BJ (cell line): ENCODE measurements around the gene SMG7. TPM values are rescaled to one million over a fixed set of nuclear protein-coding genes. Genes with fewer than 3 reads are reported as not detected.

ENCODE experiments used
- CTCF ChIA-PET: fragments of 350-600 bp; formaldehyde crosslinking; extraction: SDS; loops from one replicate; lab custom pipeline; 2021; ENCODE audit warnings: antibody characterized with exemption, inconsistent platforms; lab: Yijun Ruan, JAX
- POLR2A ChIA-PET: fragments of 300-600 bp; sonication (Branson Sonifier 250); formaldehyde crosslinking; extraction: SDS; loops from one replicate; lab custom pipeline; 2021; ENCODE audit warnings: antibody characterized with exemption; lab: Charles Lee
- DNase-seq: peaks from one replicate; pipeline ENCODE4 v3.0.0-alpha.2; 2011; ENCODE audit warnings: low read depth
- H3K27me3 ChIP-seq: 2 replicates; pipeline ENCODE4 v1.6.0; 2011; ENCODE audit warnings: low read length; ENCODE audit not compliant: control insufficient read depth, insufficient read depth
- H3K36me3 ChIP-seq: 2 replicates; pipeline ENCODE4 v1.5.1; 2011; ENCODE audit warnings: low read length; ENCODE audit not compliant: control insufficient read depth, insufficient read depth
- H3K4me3 ChIP-seq: 2 replicates; pipeline ENCODE4 v1.5.1; 2011; ENCODE audit warnings: low read depth, mild to moderate bottlenecking, control low read depth, low read length
- CTCF ChIP-seq: IDR thresholded peaks from 2 replicates; pipeline ENCODE4 v1.5.1; 2011; ENCODE audit warnings: low read depth, mild to moderate bottlenecking, control low read depth, inconsistent platforms, low read length, moderate library complexity; ENCODE audit not compliant: insufficient read depth
- polyA plus RNA-seq: library from polyadenylated mRNA; depleted of rRNA; stranded (reverse); fragments of >200 nt; gene quantifications from 2 replicates; pipeline ENCODE4 v1.2.3, GENCODE V29; 2011

SMG7 gene
- polyA plus RNA-seq, 1 experiment = 26.1 TPM

- Histone ChIP-seq H3K27me3 (no peaks in the 10 kb centered on the region; the same call in 1 of the 2 replicates), H3K4me3 (no peak overlapping the region), H3K36me3 (no peaks in the 10 kb centered on the region)
- ChIA-PET POLR2A (no interaction called here), CTCF (no interaction called here)
- DNase-seq = no peak
- no peak for TF ChIP-seq CTCF
These were observed 120.4 kb downstream of the SMG7 start for GRCh38 chr1:183592733-183593132.

GRCh38 chr1:183593356-183593755, 121.1 kb downstream of the SMG7 start:
- CTCF ChIA-PET = interaction anchor here (0.8 to 1.7 kb wide), 2 partner anchors 11 to 15 kb away, joined by 3 to 4 read pairs; no protein-coding TSS in a partner anchor
- POLR2A ChIA-PET = no interaction called here
- no peak overlapping the region for H3K4me3 ChIP-seq
- H3K27me3 ChIP-seq = no peaks in the 10 kb centered on the region; the same call in 1 of the 2 replicates
- no peaks in the 10 kb centered on the region for H3K36me3 ChIP-seq
- no peak for TF ChIP-seq CTCF
- no peak for DNase-seq

- H3K4me3 ChIP-seq = no peak overlapping the region
- POLR2A ChIA-PET = no interaction called here
- CTCF ChIA-PET = no interaction called here
- no peaks in the 10 kb centered on the region; the same call in 1 of the 2 replicates for H3K27me3 ChIP-seq
- TF ChIP-seq CTCF = no peak
- H3K36me3 ChIP-seq = no peaks in the 10 kb centered on the region
- no peak for DNase-seq
These were observed 123.2 kb downstream of the SMG7 start for GRCh38 chr1:183595537-183595936.

GRCh38 chr1:183596500-183596899, 124.2 kb downstream of the SMG7 start:
- no peak for DNase-seq
- H3K27me3 ChIP-seq = no peaks in the 10 kb centered on the region; the same call in 1 of the 2 replicates
- TF ChIP-seq CTCF = no peak
- no peak overlapping the region for H3K4me3 ChIP-seq
- no peaks in the 10 kb centered on the region for H3K36me3 ChIP-seq
- POLR2A ChIA-PET = no interaction called here
- CTCF ChIA-PET = no interaction called here

GRCh38 chr1:183597656-183598347, 125.5 kb downstream of the SMG7 start:
- Histone ChIP-seq H3K4me3 (no peak overlapping the region), H3K36me3 (no peaks in the 10 kb centered on the region), H3K27me3 (no peaks in the 10 kb centered on the region; the same call in 1 of the 2 replicates)
- no peak for TF ChIP-seq CTCF
- CTCF ChIA-PET = no interaction called here
- DNase-seq = no peak
- POLR2A ChIA-PET = no interaction called here
